Epidermal melanocyte (primary cell): ENCODE measurements around the gene DNAH12.
"Not testable (repeated sequence)": the region's sequence is repeated elsewhere in the genome, so short reads cannot be mapped to it uniquely, and the experiment has no call there.

Experiments
- DNase-seq: peaks from one replicate; pipeline ENCODE4 v3.0.0; 2011; ENCODE audit warnings: low spot score; ENCODE audit not compliant: insufficient read length

Gene DNAH12

DNA sequence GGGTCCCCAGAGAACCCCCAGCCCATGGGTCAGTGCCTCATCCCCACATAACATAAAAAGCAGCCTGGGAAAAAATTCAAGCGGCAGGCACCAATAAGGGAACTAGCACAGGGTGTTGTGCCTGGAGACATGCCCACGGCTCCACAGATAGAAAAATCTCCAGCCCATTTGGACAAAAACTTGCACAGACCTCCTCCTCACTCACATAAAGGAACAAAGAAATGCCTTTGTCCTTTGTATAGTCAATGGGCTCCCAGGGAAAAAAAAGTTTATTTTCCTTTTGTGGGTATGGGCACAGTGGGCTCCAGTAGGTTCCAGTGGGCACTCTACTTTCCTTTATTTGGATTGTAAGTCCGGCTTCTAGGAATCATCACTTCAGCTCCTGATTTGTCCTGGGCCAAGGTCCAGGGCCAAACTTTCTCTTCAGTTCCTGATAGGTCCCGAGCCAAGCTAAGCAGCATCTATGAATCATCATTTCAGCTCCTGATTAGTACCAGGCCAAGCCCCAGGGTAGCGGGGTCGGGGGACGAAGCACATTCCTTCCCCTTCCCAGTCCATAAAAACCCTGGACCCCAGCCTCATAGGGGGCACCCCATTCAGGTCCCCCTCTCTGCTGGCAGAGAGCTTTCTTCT lies 1.6 kb upstream of the DNAH12 start:
- no peak for DNase-seq

DNA sequence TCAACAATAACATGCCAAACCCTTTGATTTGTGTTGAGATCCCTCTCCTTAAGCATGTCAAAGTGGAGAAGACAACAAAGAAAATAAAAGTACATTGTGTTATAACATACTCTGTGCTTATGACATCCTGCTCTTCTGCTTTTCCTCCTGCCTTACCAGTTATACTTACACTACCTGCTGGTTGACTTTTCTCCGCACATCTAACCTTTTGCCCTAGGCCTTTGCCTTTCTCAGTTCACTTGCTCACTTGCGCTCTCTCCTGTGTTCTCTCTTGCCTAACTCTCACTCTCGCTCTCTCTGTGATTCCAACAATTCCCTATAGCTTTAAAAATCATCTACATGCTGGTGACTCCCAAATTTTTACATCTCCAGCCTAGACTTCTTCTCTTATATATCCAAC lies 5.7 kb downstream of the DNAH12 start:
- DNase-seq = no peak

DNA sequence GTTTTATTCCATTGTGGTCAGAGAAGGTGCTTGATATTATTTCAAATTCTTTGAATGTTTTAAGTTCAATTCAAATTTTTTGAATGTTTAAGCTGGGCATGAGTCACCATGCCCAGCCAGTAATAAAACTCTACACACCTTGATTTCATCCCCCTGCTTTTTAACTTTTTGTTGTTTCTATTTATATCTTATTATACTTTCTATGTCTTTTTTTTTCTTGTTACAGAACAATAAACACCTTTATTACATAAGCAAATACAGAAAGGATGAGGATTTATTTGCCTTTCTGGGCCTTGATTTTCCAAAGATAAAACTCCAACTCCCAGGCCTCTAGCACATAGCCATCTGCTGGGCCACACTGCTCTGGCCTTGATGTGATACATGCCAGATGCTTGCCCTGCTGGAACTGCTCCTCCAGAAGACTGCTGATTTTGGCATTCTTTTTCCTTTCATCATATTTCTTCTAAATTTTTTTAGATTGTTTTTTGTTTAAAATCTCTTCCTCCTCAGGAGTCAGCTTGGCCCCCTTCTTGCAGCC lies 14.0 kb downstream of the DNAH12 start:
- no peak for DNase-seq

DNA sequence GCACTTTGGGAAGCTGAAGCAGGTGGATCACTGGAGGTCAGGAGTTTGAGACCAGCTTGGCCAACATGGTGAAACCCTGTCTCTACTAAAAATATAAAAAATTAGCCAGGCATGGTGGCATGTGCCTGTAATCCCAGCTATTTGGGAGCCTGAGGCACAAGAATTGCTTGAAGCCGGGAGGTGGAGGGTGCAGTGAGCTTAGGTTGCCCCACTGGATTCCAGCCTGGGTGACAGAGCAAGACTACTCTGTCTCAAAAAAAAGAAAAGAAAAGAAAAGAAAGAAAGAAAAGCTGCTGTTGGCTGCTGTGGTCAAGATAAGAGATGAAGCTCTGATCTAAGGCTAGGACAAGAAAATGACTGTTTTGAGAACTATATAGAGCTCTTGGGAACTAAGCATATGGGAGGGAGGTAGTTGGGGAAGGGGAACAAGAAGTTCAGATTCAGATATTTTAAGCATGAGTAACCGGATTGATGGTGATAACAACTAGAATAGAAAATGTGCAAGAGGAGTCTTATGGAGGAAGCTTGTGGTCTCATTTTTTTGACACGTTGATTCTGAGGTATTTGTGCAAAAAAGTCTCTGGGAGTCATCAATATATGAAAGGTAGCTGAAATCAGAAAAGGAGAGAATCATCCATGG lies 25.7 kb downstream of the DNAH12 start:
- no peak for DNase-seq

DNA sequence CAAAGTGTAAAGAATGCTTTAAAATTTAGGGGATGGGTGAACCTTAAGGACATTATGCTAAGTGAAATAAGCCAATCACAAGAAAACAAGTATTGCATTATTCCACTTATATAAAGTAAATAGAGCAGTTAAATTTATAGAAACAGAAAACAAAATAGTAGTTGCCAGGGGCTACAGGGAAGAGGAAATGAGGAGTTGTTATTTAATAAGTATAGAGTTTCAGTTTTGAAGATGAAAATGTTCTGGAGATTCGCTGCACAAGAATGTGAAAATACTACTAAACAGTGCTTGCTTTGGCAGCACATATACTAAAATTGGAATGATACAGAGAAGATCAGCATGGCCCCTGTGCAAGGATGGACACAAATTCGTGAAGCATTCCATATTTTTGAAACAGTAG lies 32.0 kb downstream of the DNAH12 start:
- DNase-seq = no peak

DNA sequence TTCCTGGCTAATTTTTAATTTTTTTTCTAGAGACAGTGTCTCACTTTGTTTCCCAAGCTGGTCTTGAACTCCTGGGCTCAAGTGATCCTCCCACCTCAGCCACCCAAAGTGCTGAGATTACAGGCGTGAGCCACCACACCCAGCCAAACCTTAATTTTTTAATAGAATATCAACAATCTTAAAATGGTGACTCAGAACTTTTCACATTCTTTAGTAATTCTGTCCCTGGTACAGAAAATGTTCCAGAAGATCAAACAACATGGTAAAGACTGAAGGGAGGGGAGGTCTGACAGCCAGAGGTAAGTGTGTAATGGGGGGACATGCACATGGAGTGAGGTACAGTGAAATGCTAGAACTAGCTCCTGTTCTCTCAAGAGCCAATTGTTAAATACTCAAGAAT lies 38.2 kb downstream of the DNAH12 start:
- DNase-seq = no peak

DNA sequence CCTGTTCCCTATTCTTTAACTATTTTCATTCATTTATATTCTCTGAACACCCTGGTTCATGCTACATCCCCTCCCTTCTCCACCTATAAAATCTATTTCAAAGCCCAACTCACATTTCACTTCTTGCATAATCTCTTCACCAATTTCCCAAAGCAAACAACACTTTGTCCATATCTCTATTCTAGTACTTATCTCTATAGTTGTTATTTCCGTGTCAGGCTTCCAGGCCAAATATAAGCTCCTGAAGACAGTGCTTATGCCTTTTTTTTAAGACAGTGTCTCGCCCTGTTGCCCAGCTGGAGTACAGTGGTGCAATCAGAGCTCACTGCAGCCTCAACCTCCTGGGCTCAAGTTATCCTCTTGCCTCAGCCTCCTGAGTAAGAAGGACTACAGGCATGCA lies 43.6 kb downstream of the DNAH12 start:
- no peak for DNase-seq

DNA sequence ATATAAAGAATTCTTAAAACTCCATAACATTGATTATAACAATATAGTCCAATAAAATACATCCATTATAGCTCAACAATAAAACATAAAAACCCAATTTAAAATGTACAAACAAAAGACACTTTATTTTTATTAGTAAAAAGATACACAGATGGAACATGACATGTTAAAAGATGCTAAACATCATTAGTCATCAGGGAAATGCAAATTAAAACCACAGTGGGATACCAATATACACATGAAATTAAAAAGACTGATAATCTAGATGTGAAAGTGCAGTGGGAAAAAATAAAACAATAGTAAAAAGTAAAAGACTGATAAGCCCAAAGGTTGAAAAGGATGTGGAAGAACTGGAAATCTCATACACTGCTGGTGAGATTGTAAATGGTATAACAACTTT lies 46.2 kb downstream of the DNAH12 start:
- no peak for DNase-seq

DNA sequence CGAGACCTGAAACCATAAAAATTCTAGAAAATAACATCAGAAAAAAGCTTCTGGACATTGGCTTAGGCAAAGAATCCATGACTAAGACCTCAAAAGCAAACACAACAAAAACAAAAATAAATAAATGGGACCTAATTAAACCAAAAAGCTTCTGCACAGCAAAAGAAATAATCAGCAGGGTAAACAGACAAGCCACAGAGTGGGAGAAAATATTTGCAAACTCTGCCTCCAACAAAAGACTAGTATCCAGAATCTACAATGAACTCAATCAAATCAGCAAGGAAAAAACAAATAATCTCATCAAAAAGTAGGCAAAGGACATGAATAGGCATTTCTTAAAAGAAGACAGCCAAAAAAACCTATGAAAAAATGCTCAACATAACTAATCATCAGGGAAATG lies 59.6 kb downstream of the DNAH12 start:
- no peak for DNase-seq

DNA sequence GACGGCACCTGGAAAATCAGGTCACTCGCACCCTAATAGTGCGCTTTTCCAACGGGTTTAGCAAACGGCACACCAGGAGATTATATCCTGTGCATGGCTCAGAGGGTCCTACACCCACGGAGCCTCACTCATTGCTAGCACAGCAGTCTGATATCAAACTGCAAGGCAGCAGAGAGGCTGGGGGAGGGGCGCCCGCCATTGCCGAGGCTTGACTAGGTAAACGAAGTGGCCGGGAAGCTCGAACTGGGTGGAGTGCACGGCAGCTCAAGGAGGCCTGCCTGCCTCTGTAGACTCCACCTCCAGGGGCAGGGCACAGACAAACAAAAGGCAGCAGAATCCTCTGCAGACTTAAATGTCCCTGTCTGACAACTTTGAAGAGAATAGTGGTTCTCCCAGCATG lies 67.0 kb downstream of the DNAH12 start:
- not testable (repeated sequence) for DNase-seq

DNA sequence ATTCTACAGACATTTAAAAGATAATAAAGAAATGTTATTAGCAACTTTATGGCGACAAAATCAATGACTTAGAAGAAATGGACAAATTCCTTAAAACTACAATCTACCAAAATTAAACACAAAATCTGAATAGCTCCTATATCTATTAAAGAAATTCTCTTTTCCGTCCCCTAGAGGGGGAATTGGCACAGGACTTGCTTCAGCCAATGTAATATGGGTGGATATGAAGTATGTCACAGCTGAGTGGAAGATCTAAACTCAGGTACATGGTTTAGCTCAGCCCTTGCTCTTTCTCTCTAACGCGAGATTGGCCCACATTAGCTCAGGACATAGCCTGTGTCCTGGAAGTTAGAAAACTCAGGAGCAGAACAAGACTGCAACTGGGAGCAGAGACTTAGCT lies 79.3 kb downstream of the DNAH12 start:
- no peak for DNase-seq

DNA sequence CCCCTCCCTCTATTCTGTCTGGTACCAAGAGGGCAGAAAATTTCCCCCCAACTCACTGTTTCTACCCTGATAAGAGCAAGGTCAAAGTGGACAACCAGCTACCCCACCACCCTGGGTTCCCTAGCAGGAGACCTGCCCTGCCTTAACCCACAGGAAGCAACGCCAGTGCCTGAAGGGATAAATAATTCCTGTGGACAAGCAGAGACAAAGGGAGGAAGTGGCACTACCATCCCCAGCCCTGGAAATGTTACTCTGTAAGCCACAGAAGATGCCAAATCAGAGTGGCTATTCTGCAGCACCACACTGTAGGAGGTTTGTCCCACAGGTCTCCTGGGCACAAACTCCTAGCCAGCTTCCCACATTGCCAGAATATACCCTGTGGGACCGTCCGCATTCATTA lies 80.1 kb downstream of the DNAH12 start:
- no peak for DNase-seq

DNA sequence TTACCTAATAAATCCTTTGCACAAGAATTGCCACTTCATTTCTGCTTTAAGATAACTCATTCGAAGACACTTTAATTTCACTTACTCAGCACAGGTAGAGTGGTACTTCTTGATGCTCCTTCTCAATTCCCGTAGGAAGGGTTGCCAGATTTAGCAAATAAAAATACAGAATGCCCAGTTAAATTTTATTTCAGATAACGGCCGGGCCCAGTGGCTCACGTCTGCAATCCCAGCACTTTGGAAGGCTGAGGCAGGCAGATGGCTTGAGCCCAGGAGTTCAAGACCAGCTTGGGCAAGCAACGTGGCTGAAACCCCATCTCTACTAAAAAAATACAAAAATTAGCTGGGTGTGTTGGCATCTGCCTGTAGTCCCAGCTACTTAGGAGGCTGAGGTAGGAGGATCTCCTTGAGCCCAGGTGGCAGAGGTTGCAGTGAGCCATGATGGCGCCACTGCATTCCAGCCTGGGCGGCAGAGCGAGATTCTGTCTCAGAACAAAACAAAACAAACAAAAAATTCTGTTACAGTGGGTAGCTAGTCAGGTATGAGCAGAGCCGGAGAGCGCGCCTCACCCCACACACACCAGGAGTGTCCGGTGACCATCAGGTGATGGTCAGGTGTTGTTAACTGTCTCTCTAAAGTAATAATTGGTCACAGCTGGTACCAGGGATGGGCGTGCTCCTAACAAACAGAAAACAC lies 92.8 kb downstream of the DNAH12 start:
- DNase-seq = no peak

DNA sequence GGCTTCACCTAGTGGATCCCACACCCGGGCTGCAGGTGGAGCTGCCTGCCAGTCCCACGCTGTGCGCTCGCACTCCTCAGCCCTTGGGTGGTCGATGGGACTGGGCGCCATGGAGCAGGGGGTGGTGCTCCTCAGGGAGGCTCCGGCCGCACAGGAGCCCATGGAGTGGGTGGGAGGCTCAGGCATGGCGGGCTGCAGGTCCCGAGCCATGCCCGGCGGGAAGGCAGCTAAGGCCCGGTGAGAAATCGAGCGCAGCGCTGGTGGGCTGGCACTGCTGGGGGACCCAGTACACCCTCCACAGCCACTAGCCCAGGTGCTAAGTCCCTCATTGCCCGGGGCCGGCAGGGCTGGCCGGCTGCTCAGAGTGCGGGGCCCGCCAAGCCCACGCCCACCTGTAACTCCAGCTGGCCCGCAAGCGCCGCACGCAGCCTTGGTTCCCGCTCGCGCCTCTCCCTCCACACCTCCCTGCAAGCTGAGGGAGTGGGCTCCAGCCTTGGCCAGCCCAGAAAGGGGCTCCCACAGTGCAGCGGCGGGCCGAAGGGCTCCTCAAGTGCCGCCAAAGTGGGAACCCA lies 94.8 kb downstream of the DNAH12 start:
- not testable (repeated sequence) for DNase-seq

DNA sequence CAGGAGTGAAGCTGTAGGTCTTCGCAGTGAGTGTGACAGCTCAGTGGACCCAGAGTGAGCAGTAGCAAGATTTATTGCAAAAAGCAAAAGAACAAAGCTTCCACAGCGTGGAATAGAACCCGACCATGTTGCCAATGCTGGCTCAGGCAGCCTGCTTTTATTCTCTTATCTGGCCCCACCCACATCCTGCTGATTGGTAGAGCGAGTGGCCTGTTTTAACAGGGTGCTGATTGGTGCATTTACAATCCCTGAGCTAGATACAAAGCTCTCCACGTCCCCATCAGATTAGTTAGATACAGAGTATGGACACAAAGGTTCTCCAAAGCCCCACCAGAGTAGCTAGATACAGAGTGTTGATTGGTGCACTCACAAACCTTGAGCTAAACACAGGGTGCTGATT lies 95.7 kb downstream of the DNAH12 start:
- DNase-seq = not testable (repeated sequence)

DNA sequence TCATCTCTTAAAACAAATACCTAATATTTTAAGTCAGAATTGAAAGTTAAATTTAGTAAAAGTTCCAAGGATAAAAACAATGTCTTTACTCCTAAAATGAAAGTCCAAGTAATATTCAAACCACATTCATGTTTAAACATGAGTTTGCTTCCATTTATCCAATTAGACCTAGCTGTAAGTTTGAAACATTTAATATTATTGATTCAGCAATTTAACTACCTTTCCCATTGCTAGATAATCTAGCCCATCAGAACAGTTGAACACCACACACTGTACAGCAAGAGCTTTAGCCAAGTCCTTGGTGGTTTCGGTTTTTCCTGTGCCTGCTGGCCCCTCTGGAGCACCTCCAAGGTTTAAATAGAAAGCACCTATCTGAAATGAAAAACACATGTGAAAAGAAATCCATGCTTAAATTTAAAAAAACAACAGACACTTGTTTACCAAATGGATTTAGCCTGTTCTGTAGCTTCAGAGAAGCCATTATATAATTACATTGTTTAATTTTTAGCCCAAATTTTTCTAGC lies 97.8 kb downstream of the DNAH12 start:
- DNase-seq = no peak

DNA sequence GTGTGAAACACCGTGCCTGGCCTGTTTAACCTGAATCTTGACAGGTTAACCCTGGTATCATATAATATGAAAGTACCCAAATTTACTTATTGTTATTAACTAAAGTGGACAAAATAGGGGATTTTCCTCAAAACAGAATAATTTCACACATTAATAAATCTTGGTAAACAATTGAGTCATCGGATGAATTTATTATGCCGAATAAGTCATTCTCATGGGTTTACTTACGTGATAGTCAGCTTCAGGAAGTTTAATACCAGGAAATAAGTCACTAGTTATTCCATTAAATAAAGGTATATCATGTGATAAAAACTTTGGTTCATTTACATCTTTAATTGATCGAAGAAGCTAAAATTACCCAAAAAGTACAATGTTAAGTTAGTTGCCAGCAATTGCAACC lies 99.7 kb downstream of the DNAH12 start:
- DNase-seq = no peak

DNA sequence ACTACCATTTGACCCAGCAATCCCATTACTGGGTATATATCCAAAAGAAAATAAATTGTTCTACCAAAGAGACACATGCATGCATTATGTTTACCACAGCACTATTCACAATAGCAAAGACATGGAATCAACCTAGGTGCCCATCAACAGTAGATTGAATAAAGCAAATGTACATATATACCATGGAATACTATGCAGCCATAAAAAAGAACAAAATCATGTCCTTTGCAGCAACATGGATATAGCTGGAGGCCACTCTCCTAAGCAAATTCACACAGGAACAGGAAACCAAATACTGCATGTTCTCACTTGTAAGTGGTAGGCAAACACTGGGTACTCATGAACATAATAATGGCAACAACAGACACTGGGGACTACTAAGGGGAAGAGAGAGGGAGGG lies 104.0 kb downstream of the DNAH12 start:
- DNase-seq = not testable (repeated sequence)

DNA sequence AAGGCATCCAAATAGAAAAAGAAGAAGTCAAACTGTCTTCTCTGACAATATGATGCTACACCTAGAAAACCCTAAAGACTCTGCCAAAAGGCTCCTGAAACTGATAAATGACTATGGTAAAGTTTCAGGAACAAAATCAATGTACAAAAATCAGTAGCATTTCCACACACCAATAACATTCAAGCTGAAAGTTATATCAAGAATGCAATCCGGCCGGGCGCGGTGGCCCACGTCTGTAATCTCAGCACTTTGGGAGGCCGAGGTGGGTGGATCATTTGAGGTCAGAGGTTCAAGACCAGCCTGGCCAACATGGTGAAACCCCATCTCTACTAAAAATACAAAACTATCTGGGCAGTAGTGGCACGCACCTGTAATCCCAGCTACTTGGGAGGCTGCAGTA lies 105.7 kb downstream of the DNAH12 start:
- DNase-seq = not testable (repeated sequence)

DNA sequence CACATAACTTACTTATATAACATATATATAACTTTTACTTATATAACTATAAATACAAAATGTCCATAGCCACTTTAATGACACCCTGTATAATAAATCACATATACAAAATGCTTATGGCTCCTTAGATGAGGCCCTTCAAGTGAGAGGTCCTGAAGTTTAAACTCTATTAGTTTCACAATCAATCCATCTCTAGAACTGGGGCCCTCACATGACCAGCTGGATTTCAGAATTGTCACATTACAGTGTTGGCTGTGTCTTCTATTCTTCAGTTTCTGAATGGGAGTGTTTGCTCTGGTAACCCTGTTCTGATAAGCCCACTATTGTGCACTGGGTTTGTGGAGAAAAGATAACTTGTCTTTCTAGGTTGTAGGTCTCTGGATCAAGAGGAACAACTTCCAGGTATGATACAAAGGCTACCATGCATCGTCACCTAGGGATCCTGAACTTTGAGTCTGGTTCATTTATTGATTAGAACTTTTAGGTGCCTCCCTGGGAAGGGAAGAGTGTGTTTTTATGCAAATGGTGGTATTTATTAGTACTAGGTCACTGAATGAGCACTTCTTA lies 107.9 kb downstream of the DNAH12 start:
- DNase-seq = no peak

DNA sequence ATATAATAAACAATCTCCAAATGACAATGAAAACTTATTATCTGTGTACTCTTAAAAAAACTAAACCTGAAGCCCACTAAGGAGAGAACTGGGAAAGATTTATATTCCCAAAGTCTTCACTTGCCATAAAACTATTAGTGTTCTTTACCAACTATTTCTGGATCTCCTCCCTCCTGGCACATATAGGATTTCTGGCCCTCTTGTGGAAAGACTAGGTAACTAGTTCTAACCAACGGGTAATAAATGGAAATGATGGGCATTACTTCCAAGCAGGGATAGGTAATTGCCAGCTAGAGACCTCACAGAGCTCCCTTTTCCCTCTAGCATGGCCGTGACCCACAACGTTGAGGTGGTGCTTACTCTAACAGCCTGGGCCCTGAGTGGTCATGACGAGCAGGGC lies 110.1 kb downstream of the DNAH12 start:
- no peak for DNase-seq

DNA sequence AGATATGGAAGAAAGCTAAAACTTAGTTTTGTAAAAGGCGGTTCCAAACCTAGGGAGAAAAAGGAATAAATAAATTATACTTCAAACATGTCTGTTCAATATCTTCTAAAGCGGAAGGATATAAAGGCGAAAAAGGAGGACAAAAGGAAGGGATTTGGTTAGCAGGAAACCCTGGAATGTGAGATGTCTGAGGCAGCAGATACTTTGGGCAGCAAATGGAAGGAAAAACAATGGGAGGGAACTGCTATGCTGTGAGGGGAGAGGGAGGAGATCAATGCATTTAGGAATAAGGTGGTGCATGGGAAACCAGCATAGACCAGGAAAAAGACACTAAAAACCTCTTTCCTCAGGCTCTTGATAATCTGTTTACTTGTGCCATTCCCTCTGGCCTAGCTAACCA lies 120.8 kb downstream of the DNAH12 start:
- no peak for DNase-seq
